ENCODE measurements around the gene MT1A. TPM values are rescaled to one million over a fixed set of nuclear protein-coding genes. Genes with fewer than 3 reads are reported as not detected.

MT1A gene
- total and polyA plus RNA-seq, 5 donors from 2014 or later, result not detected

GRCh38 chr16:56611281-56611833 is 27.1 kb upstream of the MT1A start:
- Histone ChIP-seq H3K27ac (ENCODE audit: insufficient read depth, low read length, poor library complexity, severe bottlenecking) (peak overlapping the region; percentile 88), H3K4me3 (ENCODE audit: low read depth, low read length) (no peak overlapping the region), H3K4me1 (ENCODE audit: control insufficient read depth, insufficient read depth, low read length, poor library complexity, severe bottlenecking) (peaks cover 41% of the 10 kb centered on the region), H3K36me3 (ENCODE audit: control insufficient read depth, insufficient read depth, low read length) (no peaks in the 10 kb centered on the region), H3K27me3 (ENCODE audit: control insufficient read depth, insufficient read depth, low read length) (no peaks in the 10 kb centered on the region), H3K9me3 (ENCODE audit: control insufficient read depth in 2 of 2, low read length in 2 of 2) (no peaks in the 10 kb centered on the region)
- Mint-ChIP-seq H3K27me3 (no peaks in the 10 kb centered on the region), H3K9me3 (no peaks in the 10 kb centered on the region), H3K4me1 (peaks cover 17 to 47% (median 35%) of the 10 kb centered on the region in 4 donors), H3K36me3 (no peaks in the 10 kb centered on the region), H3K27ac (peak overlapping the region; percentile 89 to 98 (median 97)), H3K4me3 (peak overlapping the region; percentile 61 to 92 (median 68))
- ATAC-seq (ENCODE audit: low read depth in 2 of 2), result no peak
- no peak for DNase-seq

GRCh38 chr16:56613706-56614105 is 24.8 kb upstream of the MT1A start:
- Histone ChIP-seq H3K36me3 (ENCODE audit: control insufficient read depth, insufficient read depth, low read length) (no peaks in the 10 kb centered on the region), H3K27me3 (ENCODE audit: control insufficient read depth, insufficient read depth, low read length) (peaks cover 4% of the 10 kb centered on the region), H3K9me3 (ENCODE audit: control insufficient read depth in 2 of 2, low read length in 2 of 2) (no peaks in the 10 kb centered on the region), H3K4me1 (ENCODE audit: control insufficient read depth, insufficient read depth, low read length, poor library complexity, severe bottlenecking) (peaks cover 37% of the 10 kb centered on the region), H3K27ac (ENCODE audit: insufficient read depth, low read length, poor library complexity, severe bottlenecking) (no peak overlapping the region), H3K4me3 (ENCODE audit: low read depth, low read length) (no peak overlapping the region)
- peaks cover 0 to 2% (median 0%) of the 10 kb centered on the region in 7 donors for H3K9me3 Mint-ChIP-seq
- DNase-seq (no peak), ATAC-seq (ENCODE audit: low read depth in 2 of 2) (no peak)
- peak overlapping the region in 1 of 4 donors; percentile 58 for H3K4me3 Mint-ChIP-seq
- H3K4me1 Mint-ChIP-seq, result peaks cover 17 to 44% (median 29%) of the 10 kb centered on the region in 4 donors
- no peak overlapping the region for H3K27ac Mint-ChIP-seq
- peaks cover 6% of the 10 kb centered on the region for H3K27me3 Mint-ChIP-seq
- H3K36me3 Mint-ChIP-seq, result no peaks in the 10 kb centered on the region

GRCh38 chr16:56614549-56614991 is 23.9 kb upstream of the MT1A start:
- H3K4me3 ChIP-seq (ENCODE audit: low read depth, low read length), result no peak overlapping the region
- peaks cover 29% of the 10 kb centered on the region for H3K4me1 ChIP-seq (ENCODE audit: control insufficient read depth, insufficient read depth, low read length, poor library complexity, severe bottlenecking)
- no peaks in the 10 kb centered on the region for H3K9me3 ChIP-seq (ENCODE audit: control insufficient read depth in 2 of 2, low read length in 2 of 2)
- DNase-seq, result peak in 1 of 3 donors; percentile 52
- H3K27ac ChIP-seq (ENCODE audit: insufficient read depth, low read length, poor library complexity, severe bottlenecking), result no peak overlapping the region
- Mint-ChIP-seq H3K27me3 (peaks cover 6% of the 10 kb centered on the region), H3K4me1 (peaks cover 13 to 38% (median 24%) of the 10 kb centered on the region in 4 donors), H3K9me3 (peaks cover 0 to 2% (median 0%) of the 10 kb centered on the region in 7 donors), H3K27ac (peak overlapping the region in 1 of 3 donors; percentile 41), H3K4me3 (no peak overlapping the region), H3K36me3 (no peaks in the 10 kb centered on the region)
- peaks cover 4% of the 10 kb centered on the region for H3K27me3 ChIP-seq (ENCODE audit: control insufficient read depth, insufficient read depth, low read length)
- H3K36me3 ChIP-seq (ENCODE audit: control insufficient read depth, insufficient read depth, low read length), result no peaks in the 10 kb centered on the region
- ATAC-seq (ENCODE audit: low read depth in 2 of 2), result no peak

- Histone ChIP-seq H3K27me3 (ENCODE audit: control insufficient read depth, insufficient read depth, low read length) (peaks cover 4% of the 10 kb centered on the region), H3K36me3 (ENCODE audit: control insufficient read depth, insufficient read depth, low read length) (no peaks in the 10 kb centered on the region), H3K27ac (ENCODE audit: insufficient read depth, low read length, poor library complexity, severe bottlenecking) (no peak overlapping the region), H3K4me3 (ENCODE audit: low read depth, low read length) (no peak overlapping the region), H3K9me3 (ENCODE audit: control insufficient read depth in 2 of 2, low read length in 2 of 2) (no peaks in the 10 kb centered on the region), H3K4me1 (ENCODE audit: control insufficient read depth, insufficient read depth, low read length, poor library complexity, severe bottlenecking) (peaks cover 21% of the 10 kb centered on the region)
- H3K36me3 Mint-ChIP-seq, result no peaks in the 10 kb centered on the region
- DNase-seq (no peak), ATAC-seq (ENCODE audit: low read depth in 2 of 2) (no peak)
- H3K4me1 Mint-ChIP-seq, result peaks cover 10 to 31% (median 18%) of the 10 kb centered on the region in 4 donors
- H3K4me3 Mint-ChIP-seq, result peak overlapping the region in 1 of 4 donors; percentile 47
- peaks cover 0 to 2% (median 0%) of the 10 kb centered on the region in 7 donors for H3K9me3 Mint-ChIP-seq
- H3K27me3 Mint-ChIP-seq, result peaks cover 6% of the 10 kb centered on the region
- no peak overlapping the region for H3K27ac Mint-ChIP-seq
Observed at GRCh38 chr16:56615353-56615752, 23.1 kb upstream of the MT1A start.

GRCh38 chr16:56616608-56617211 is 21.8 kb upstream of the MT1A start:
- no peaks in the 10 kb centered on the region for H3K9me3 ChIP-seq (ENCODE audit: control insufficient read depth in 2 of 2, low read length in 2 of 2)
- ATAC-seq (ENCODE audit: low read depth in 2 of 2) (peak in 1 of 2 donors; percentile 14), DNase-seq (no peak)
- no peak overlapping the region for H3K4me3 ChIP-seq (ENCODE audit: low read depth, low read length)
- Mint-ChIP-seq H3K27me3 (peaks cover 6% of the 10 kb centered on the region), H3K9me3 (peaks cover 0 to 2% (median 0%) of the 10 kb centered on the region in 7 donors), H3K27ac (peak overlapping the region in 1 of 3 donors; percentile 83), H3K36me3 (no peaks in the 10 kb centered on the region), H3K4me1 (peaks cover 2 to 18% (median 9%) of the 10 kb centered on the region in 4 donors), H3K4me3 (peak overlapping the region; percentile 58 to 85 (median 61))
- no peak overlapping the region for H3K27ac ChIP-seq (ENCODE audit: insufficient read depth, low read length, poor library complexity, severe bottlenecking)
- H3K36me3 ChIP-seq (ENCODE audit: control insufficient read depth, insufficient read depth, low read length), result no peaks in the 10 kb centered on the region
- peaks cover 4% of the 10 kb centered on the region for H3K27me3 ChIP-seq (ENCODE audit: control insufficient read depth, insufficient read depth, low read length)
- peaks cover 13% of the 10 kb centered on the region for H3K4me1 ChIP-seq (ENCODE audit: control insufficient read depth, insufficient read depth, low read length, poor library complexity, severe bottlenecking)

- Mint-ChIP-seq H3K36me3 (no peaks in the 10 kb centered on the region), H3K27ac (peak overlapping the region in 1 of 3 donors; percentile 73), H3K9me3 (peaks cover 0 to 2% (median 0%) of the 10 kb centered on the region in 7 donors), H3K4me3 (peak overlapping the region; percentile 58 to 85 (median 70)), H3K27me3 (peaks cover 6% of the 10 kb centered on the region), H3K4me1 (peaks cover 2 to 17% (median 10%) of the 10 kb centered on the region in 4 donors)
- H3K36me3 ChIP-seq (ENCODE audit: control insufficient read depth, insufficient read depth, low read length), result no peaks in the 10 kb centered on the region
- peak; percentile 36 to 77 (median 40) for DNase-seq
- peaks cover 13% of the 10 kb centered on the region for H3K4me1 ChIP-seq (ENCODE audit: control insufficient read depth, insufficient read depth, low read length, poor library complexity, severe bottlenecking)
- H3K4me3 ChIP-seq (ENCODE audit: low read depth, low read length), result peak overlapping the region; percentile 21
- no peak overlapping the region for H3K27ac ChIP-seq (ENCODE audit: insufficient read depth, low read length, poor library complexity, severe bottlenecking)
- no peaks in the 10 kb centered on the region for H3K9me3 ChIP-seq (ENCODE audit: control insufficient read depth in 2 of 2, low read length in 2 of 2)
- peaks cover 4% of the 10 kb centered on the region for H3K27me3 ChIP-seq (ENCODE audit: control insufficient read depth, insufficient read depth, low read length)
- ATAC-seq (ENCODE audit: low read depth in 2 of 2), result peak; percentile 63 to 88
Observed at GRCh38 chr16:56617212-56618085, 21.0 kb upstream of the MT1A start.

GRCh38 chr16:56618138-56618537 is 20.3 kb upstream of the MT1A start:
- Histone ChIP-seq H3K4me1 (ENCODE audit: control insufficient read depth, insufficient read depth, low read length, poor library complexity, severe bottlenecking) (peaks cover 13% of the 10 kb centered on the region), H3K27me3 (ENCODE audit: control insufficient read depth, insufficient read depth, low read length) (peaks cover 4% of the 10 kb centered on the region), H3K9me3 (ENCODE audit: control insufficient read depth in 2 of 2, low read length in 2 of 2) (no peaks in the 10 kb centered on the region), H3K36me3 (ENCODE audit: control insufficient read depth, insufficient read depth, low read length) (no peaks in the 10 kb centered on the region), H3K27ac (ENCODE audit: insufficient read depth, low read length, poor library complexity, severe bottlenecking) (no peak overlapping the region), H3K4me3 (ENCODE audit: low read depth, low read length) (no peak overlapping the region)
- peaks cover 0 to 2% (median 0%) of the 10 kb centered on the region in 7 donors for H3K9me3 Mint-ChIP-seq
- ATAC-seq (ENCODE audit: low read depth in 2 of 2), result no peak
- peaks cover 2 to 17% (median 10%) of the 10 kb centered on the region in 4 donors for H3K4me1 Mint-ChIP-seq
- no peak overlapping the region for H3K27ac Mint-ChIP-seq
- no peak for DNase-seq
- peak overlapping the region in 3 of 4 donors; percentile 43 to 85 (median 58) for H3K4me3 Mint-ChIP-seq
- peaks cover 9% of the 10 kb centered on the region for H3K27me3 Mint-ChIP-seq
- no peaks in the 10 kb centered on the region for H3K36me3 Mint-ChIP-seq

Measured in CD4-positive, CD25-positive, alpha-beta regulatory T cell (primary cell).